ENCODE data around the gene AP2A2.
"Not testable (repeated sequence)": the region's sequence is repeated elsewhere in the genome, so short reads cannot be mapped to it uniquely, and the experiment has no call there.

AP2A2 gene

GRCh38 chr11:1015826-1016545 lies 90.3 kb downstream of the AP2A2 start:
- no peak for DNase-seq (ENCODE audit: low spot score)

DNA sequence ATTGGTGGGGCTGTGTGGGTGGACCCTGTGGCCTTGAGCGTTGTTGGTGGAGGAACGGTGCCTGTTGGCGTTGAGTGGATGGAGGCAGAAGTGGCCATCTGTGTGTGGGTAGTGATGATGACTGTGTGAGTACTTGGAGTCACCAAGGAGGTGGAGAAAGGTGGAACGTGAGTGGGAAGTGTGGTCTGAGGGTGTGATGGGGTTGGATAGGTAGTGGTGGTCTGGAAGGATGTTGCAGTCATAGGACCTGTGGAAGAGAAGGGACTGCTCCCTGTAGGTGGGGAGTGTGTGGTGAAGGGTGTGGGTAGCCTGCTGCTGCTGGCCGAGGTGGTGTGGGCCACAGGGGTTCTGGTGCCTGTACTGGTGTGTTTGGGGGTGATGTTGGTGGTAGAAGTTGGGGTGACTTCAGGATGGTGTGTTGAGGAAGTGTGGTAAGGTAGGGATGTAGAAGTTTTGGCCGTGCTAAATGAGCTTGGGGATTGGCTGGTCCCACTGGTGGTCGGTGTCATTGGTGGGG lies 91.0 kb downstream of the AP2A2 start:
- DNase-seq (ENCODE audit: low spot score) = not testable (repeated sequence)

DNA sequence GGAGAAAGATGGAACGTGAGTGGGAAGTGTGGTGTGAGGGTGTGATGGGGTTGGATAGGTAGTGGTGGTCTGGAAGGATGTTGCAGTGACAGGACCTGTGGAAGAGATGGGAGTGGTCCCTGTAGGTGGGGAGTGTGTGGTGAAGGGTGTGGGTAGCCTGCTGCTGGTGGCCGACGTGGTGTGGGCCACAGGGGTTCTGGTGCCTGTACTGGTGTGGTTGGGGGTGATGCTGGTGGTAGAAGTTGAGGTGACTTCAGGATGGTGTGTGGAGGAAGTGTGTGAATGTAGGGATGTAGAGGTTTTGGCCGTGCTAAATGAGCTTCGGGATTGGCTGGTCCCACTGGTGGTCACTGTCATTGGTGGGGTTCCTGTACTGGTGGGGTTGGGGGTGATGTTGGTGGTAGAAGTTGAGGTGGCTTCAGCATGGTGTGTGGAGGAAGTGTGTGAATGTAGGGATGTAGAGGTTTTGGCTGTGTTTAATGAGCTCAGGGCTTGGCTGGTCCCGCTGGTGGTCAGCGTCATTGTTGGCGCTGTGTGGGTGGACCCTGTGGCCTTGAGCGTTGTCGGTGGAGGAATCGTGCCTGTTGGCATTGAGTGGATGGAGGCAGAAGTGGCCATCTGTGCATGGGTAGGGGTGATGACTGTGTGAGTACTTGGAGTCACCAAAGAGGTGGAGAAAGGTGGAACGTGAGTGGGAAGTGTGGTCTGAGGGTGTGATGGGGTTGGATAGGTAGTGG lies 91.8 kb downstream of the AP2A2 start:
- DNase-seq (ENCODE audit: low spot score) = peak; percentile 18

- no peak for DNase-seq (ENCODE audit: low spot score)
These were observed 92.4 kb downstream of the AP2A2 start for GRCh38 chr11:1018091-1018490.

DNA sequence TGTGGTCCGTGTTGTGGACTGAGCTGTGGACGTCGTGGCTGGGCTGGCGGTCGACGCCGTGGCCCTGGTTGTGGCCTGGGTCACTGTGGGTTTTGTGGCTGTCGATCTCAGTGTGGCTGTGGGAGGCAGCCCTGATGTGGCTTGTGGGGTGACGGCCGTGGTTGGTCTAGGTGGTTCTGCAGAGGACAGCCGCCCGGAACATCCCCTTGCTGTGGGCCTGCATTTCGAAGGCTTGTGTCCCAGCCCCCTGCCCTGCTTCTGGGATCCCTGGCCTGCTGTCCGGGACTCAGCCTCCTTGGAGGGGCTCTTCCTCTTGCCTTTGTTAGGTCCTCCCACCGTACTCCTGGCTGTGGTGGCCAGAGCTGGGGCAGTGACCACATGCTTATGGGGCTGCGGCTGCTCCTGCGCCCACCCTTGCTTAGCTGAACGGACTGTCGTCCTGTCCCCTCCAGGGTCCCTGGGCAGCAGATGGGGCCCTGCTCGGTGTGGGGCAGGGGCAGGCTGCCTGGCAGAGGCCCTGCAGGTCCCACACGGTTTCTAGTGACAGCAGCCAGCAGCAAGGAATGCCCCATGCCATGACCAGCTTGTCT lies 93.7 kb downstream of the AP2A2 start:
- DNase-seq (ENCODE audit: low spot score) = no peak

DNA sequence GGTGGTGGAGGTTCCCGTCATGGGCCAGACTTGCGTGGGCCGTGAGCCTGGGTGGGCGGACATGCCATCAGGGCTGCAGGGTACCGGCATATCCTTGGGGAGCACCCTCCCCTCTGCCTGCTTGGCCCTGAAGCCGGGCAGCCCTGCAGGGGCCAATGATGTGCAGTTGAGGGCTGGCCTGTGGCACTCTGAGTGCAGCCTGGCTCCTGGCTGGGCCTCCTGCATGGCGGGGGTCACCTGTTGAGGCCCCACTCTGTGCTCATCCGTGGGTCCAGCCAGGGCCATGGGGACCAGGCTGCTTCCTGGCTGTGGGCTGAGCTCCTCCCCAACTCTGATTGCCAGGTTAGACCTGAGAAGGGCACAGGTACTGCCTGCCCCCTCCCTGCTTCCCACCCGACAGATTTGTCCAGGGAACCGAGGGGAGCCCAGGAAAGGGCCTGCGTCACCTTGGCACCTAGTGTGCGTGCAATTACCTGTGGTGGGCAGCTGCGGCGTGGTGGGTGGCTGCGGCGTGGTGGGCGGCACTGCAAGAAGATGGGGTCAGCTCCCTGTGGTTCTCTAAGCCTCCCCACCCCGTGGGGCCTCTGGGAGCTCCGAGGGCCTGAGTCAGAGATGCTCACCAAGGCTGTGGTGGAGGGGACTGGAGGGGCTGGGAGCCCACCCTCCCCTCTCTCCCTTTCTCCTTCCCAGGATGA lies 94.7 kb downstream of the AP2A2 start:
- no peak for DNase-seq (ENCODE audit: low spot score)

DNA sequence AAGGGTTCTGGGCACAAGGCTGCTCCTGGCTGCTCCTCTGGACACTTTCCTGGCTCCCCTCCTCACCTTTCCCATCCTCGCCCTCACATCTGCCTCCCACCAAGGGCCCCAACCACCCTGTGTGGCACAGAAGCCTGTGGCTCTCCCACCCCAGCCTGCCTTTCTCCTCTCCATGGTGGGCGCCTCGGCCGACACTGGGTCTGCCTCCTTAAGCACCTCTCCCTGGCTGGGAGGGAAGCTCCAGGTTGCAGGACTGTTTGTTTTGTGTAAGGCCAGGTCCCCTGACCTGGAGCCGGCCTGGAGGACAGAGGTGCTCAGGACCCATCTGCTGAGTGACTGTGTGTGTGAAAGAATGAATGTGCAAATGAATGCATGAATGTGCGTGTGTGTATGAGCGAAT lies 96.7 kb downstream of the AP2A2 start:
- DNase-seq (ENCODE audit: low spot score) = no peak

- no peak for DNase-seq (ENCODE audit: low spot score)
These were observed 97.5 kb downstream of the AP2A2 start for GRCh38 chr11:1022908-1023810.

DNA sequence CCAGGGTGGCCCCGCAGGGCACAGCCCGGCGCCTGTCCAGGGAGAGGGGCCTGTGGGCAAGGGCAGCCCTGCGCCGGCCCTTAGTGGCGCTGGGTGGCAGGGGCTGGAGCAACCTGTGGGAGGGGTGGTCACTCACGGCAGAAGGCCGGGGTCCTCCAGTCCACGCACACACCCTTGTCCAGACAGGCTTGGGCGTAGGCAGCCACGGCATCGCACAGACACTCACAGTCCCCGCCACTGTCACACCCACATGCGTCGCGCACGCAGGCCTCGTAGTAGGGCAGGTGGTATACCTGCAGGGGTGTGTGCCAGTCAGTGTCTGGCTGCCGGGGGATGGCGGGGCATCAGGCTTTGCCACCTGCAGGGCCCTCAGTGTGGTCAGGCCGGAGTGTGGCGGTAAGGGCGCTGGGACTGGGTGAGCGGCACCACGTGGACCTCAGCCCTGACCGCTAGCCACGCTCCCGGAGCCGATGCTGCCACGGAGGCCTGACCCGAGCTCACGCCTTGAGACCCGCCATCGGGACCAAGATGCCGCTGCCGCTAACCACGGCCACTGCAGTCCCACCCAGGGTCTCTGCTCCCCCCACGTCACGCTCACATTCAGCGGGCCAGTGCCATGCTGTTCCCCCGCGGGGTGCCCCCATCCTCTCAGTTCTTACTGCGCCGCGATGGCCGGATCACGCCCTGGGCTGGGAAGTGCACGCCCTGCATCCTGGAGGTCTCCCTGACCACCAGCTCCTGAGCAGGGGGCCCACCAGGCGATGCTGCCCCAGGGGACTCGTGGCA lies 98.3 kb downstream of the AP2A2 start:
- DNase-seq (ENCODE audit: low spot score) = no peak

- no peak for DNase-seq (ENCODE audit: low spot score)
These were observed 99.1 kb downstream of the AP2A2 start for GRCh38 chr11:1024597-1025409.

DNA sequence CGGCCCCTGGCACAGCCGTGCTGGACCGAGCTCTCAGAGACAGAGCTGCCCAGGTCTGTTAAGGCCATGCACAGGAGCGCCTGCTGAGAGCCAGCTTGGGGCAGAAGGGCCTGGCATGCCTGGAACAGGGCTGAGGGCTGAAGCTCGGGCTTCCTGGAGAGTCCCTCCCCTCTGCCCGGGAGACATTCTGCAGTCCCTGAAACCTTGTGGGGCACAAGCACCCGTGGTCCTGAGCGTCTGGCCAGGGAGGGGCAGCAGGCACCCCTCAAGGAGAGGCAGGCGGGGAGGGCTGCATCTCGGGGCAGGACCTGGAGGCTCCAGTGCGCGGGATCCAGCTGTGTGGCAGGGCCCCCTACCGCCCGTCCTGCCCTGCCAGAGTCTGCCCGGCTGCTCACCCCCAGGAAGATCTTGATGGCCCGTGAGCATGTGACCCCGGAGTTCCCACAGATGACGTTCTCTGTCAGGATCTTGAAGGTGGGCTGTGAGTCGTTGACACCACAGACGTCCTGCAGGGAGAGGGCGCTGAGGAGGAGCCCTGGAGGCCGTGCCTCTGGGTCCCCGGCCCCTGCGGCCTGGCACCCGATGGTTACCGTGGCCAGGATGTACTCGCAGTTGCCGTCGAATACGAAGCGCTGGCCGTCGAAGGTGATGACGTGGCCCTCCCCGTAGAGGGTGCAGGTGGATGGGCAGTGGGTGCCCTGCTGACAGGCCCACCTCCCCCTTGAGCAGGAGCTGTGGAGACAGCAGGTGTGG lies 99.9 kb downstream of the AP2A2 start:
- DNase-seq (ENCODE audit: low spot score) = no peak

DNA sequence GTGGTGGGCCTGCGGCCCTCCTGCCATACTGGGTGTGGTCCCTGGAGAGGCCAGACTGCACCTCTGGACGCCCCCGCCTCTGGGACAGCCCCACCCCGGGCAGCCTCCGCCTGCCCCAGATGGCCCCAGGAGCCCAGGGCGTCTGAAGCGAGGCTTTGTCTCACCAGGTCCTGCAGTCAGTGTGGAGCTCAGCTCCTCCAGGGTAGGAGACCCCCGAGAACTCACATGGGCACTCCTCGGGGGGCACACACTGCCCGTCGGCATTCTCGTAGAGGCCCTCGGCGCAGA lies 100.4 kb downstream of the AP2A2 start:
- DNase-seq (ENCODE audit: low spot score) = no peak

GRCh38 chr11:1026641-1027482 lies 101.2 kb downstream of the AP2A2 start:
- no peak for DNase-seq (ENCODE audit: low spot score)

GRCh38 chr11:1027483-1028290 lies 102.0 kb downstream of the AP2A2 start:
- no peak for DNase-seq (ENCODE audit: low spot score)

DNA sequence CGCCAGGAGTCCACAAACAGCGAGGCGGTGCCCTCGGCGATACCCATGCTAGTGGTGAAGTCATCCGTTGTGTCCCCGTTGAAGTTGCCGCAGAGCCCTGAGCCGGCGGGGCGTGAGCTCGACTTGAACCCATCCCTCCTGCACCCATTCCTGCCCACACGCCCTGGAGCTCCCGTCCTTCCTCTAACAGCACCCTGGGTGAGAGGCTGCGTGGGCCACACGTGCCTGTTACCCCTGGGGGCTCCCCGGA lies 102.5 kb downstream of the AP2A2 start:
- no peak for DNase-seq (ENCODE audit: low spot score)

GRCh38 chr11:1028616-1029015 lies 102.9 kb downstream of the AP2A2 start:
- no peak for DNase-seq (ENCODE audit: low spot score)

DNA sequence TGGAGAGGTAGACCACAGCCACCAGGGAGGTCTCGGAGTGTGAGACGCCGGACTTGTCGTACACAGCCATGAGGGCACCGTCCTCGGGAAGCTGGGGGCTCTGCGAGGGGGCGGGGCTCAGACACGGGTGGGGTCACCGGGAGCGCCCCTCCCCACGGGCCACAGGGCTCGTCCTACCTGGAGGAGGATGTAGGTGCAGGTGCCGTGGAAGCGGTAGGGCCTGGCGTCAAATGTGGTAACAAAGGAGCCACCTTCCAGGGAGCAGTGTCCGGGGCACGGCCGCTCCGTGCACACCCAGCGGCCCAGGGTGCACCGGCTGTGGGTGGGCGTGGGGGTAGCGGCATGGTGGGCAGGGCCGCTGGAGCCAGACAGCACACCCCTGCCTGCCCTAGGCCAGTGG lies 103.4 kb downstream of the AP2A2 start:
- no peak for DNase-seq (ENCODE audit: low spot score)

GRCh38 chr11:1029654-1030053 lies 104.0 kb downstream of the AP2A2 start:
- DNase-seq (ENCODE audit: low spot score) = no peak
